Left lung (tissue), 10 donors: Measurements from ENCODE around the gene NKD2. TPM values are rescaled to one million over a fixed set of nuclear protein-coding genes. Genes with fewer than 3 reads are reported as not detected.

Experiments
- ATAC-seq: fragments of 200-7000 bp; cut with Tn5 transposase; one replicate; pipeline ENCODE4 v1.9.1; 2020; ENCODE audit warnings: moderate library complexity
- DNase-seq, 4 donors: peaks; one replicate each; pipeline ENCODE4 v3.0.0-alpha.2; 2013 to 2020
- H3K27ac ChIP-seq, 2 donors: fragments of 200-600 bp; sonication (generic) in 1 of 2; one replicate each; pipeline versions ENCODE4 v1.5.0 to v1.8.0; 2020 to 2021
- H3K27me3 ChIP-seq, 2 donors: fragments of 200-600 bp; sonication (generic) in 1 of 2; one replicate each; pipeline versions ENCODE4 v1.5.0 to v1.8.0; 2020 to 2021
- H3K36me3 ChIP-seq, 2 donors: fragments of 200-600 bp; sonication (generic) in 1 of 2; one replicate each; pipeline versions ENCODE4 v1.5.0 to v1.8.0; 2020 to 2021
- H3K4me1 ChIP-seq, 2 donors: fragments of 200-600 bp; one replicate each; pipeline ENCODE4 v1.8.0; 2021
- H3K4me3 ChIP-seq, 2 donors: fragments of 200-600 bp; sonication (generic) in 1 of 2; one replicate each; pipeline versions ENCODE4 v1.5.0 to v1.8.0; 2020 to 2021; ENCODE audit warnings: mild to moderate bottlenecking in 1 of 2
- H3K9me3 ChIP-seq, 2 donors: fragments of 200-600 bp; sonication (generic) in 1 of 2; one replicate each; pipeline versions ENCODE4 v1.5.0 to v1.8.0; 2020 to 2021
- intact Hi-C, 2 donors: fragments of 100-400 bp; cut with DNase I; formaldehyde crosslinking; loops; one replicate each; pipeline versions ENCODE4 v1.11.2 to v1.14.2; 2022
- polyA plus RNA-seq, 6 donors: library from polyadenylated mRNA; unstranded; fragments of 120-200 nt; gene quantifications; one replicate each; pipeline ENCODE4 v1.2.1, GENCODE V29; 2013; ENCODE audit not compliant: insufficient read length in 6 of 6
- total RNA-seq, 2 donors: library from RNA; stranded (reverse); fragmentation: NEBNext Ultra II Directional; extraction: Animal tissue kit (Norgen Biotek cat#: 25700); gene quantifications; one replicate each; pipeline ENCODE4 v1.2.1, GENCODE V29; 2021
- TF ChIP-seq, protein P1 (sequence below), 2 donors: fragments of 200-600 bp; sonication (generic) in 1 of 2; IDR thresholded peaks; one replicate each; pipeline versions ENCODE4 v1.5.0 to v1.8.0; 2021; ENCODE audit warnings: antibody characterized with exemption in 2 of 2
- donor health status: DM: no; HTN: yes; CAD: no.
- donor health status: DM: no; HTN: no; CAD: no.

Gene NKD2
- total and polyA plus RNA-seq, 8 donors, result 6.3 to 61.5 (median 10.3) TPM

DNA sequence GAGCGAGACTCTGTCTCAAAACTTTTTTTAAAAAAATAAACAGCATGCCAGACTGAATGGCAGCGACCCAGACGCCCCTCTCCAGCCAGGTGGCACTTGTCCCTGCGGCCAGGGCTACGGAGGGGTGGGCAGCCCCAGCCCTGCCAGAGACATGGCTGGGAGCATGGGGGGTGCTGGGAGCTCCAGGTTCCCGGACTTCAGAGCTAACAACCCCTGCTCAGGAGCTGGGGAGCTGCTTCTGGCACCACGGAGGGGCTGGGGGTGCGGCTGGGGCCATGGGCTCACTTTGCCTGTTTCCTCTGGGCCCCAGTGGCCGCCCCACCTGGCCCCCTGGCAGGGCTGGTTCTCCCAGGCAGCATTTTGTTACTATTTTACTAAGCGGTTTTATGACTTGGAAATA, 53.3 kb downstream of the NKD2 start:
- intact Hi-C loops, result no loop called here
- ATAC-seq (no peak), DNase-seq (peak in 1 of 4 donors; percentile 57)
- H3K4me1 ChIP-seq, result no peaks in the 10 kb centered on the region
- H3K4me3 ChIP-seq, result no peak overlapping the region
- no peak overlapping the region for H3K27ac ChIP-seq
- TF ChIP-seq, protein P1, sequence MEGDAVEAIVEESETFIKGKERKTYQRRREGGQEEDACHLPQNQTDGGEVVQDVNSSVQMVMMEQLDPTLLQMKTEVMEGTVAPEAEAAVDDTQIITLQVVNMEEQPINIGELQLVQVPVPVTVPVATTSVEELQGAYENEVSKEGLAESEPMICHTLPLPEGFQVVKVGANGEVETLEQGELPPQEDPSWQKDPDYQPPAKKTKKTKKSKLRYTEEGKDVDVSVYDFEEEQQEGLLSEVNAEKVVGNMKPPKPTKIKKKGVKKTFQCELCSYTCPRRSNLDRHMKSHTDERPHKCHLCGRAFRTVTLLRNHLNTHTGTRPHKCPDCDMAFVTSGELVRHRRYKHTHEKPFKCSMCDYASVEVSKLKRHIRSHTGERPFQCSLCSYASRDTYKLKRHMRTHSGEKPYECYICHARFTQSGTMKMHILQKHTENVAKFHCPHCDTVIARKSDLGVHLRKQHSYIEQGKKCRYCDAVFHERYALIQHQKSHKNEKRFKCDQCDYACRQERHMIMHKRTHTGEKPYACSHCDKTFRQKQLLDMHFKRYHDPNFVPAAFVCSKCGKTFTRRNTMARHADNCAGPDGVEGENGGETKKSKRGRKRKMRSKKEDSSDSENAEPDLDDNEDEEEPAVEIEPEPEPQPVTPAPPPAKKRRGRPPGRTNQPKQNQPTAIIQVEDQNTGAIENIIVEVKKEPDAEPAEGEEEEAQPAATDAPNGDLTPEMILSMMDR (IDR thresholded peaks at IDR 0.05), result no peak
- H3K36me3 ChIP-seq, result peaks cover 0 to 87% of the 10 kb centered on the region in 2 donors
- no peaks in the 10 kb centered on the region for H3K9me3 ChIP-seq
- no peaks in the 10 kb centered on the region for H3K27me3 ChIP-seq

DNA sequence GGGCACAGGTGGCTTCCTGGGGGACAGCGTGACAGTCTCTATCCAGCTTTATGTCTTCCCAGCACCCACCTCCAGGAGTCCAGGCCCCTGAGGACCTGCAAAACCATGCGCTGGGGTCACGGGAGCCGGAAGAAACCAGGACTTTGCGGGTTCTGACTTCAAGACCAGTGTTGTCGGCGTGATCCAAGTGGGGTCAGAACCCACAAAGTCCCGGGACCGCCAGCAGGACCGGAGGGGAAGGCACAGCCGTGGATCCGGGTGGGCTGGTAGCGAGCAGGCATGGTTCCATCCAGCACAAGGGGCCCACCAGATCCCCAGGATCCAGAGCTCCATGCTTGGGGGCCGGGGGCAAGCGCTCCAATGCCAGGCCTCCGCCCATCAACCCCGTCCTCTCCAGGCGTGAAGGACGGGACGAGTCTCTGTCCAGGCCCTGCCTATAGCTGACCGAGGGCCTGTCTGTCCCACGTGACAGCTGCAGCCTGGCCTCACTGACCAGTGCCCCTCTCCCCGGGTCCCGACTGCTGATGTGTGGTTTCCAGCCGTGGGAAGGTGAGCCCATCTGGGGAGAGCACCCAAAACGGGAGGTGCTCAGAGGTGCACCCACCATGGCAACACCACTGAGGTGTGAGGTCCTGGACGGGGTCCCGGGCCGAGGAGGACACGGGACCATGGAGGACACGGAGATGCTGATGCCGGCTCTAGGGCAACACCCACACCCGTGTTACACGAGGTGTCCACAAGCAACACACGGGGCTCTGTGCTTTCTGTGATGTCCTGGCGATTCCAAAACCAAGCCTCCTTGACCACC, 54.4 kb downstream of the NKD2 start:
- peak in 1 of 4 donors; percentile 70 for DNase-seq
- H3K36me3 ChIP-seq, result peaks cover 0 to 87% of the 10 kb centered on the region in 2 donors

DNA sequence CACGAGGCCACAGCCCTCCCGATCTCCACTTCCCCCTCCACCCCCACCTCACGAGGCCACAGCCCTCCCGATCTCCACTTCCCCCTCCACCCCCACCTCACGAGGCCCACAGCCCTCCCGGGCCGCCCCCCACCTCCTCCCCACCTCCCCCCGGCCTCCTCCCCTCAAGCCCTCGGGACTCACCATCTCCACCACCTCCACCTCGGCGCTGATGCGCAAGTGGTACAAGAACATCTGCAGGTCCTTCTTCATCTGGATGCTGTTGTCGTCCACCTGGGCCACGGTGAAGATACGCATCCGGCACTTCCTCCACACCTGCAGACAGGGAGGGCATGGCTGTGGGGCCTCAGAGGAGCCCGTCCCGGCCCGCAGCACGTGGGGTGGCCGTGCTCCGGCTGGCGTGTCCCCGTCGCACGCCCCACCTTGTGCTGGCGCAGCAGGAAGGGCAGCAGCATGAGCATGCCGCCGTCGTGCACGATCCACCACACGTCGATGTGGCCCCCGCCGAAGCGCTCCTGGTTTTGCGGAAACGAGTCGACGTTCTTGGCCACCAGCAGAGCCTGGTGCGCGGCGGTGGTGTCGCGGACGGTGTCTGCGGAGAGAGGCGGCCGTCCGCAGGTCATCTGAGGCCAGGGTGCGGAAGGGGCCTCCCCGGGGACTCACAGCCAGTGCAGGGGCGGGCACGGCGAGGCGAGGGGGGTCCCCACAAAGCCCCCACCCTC, 55.2 kb downstream of the NKD2 start:
- Histone ChIP-seq H3K4me3 (no peak overlapping the region), H3K27ac (no peak overlapping the region), H3K27me3 (no peaks in the 10 kb centered on the region), H3K4me1 (no peaks in the 10 kb centered on the region), H3K36me3 (peaks cover 0 to 86% of the 10 kb centered on the region in 2 donors), H3K9me3 (no peaks in the 10 kb centered on the region)
- ATAC-seq, result no peak
- TF ChIP-seq, protein P1 (IDR thresholded peaks at IDR 0.05), result no peak
- peak in 1 of 4 donors; percentile 78 for DNase-seq
- intact Hi-C loops, result no loop called here

More for the DNA sequence above, 54.4 kb downstream of the NKD2 start:
- Histone ChIP-seq H3K9me3 (no peaks in the 10 kb centered on the region), H3K4me1 (no peaks in the 10 kb centered on the region), H3K4me3 (no peak overlapping the region), H3K27ac (no peak overlapping the region), H3K27me3 (no peaks in the 10 kb centered on the region)
- intact Hi-C loops, result no loop called here
- TF ChIP-seq, protein P1 (IDR thresholded peaks at IDR 0.05), result no peak
- no peak for ATAC-seq

DNA sequence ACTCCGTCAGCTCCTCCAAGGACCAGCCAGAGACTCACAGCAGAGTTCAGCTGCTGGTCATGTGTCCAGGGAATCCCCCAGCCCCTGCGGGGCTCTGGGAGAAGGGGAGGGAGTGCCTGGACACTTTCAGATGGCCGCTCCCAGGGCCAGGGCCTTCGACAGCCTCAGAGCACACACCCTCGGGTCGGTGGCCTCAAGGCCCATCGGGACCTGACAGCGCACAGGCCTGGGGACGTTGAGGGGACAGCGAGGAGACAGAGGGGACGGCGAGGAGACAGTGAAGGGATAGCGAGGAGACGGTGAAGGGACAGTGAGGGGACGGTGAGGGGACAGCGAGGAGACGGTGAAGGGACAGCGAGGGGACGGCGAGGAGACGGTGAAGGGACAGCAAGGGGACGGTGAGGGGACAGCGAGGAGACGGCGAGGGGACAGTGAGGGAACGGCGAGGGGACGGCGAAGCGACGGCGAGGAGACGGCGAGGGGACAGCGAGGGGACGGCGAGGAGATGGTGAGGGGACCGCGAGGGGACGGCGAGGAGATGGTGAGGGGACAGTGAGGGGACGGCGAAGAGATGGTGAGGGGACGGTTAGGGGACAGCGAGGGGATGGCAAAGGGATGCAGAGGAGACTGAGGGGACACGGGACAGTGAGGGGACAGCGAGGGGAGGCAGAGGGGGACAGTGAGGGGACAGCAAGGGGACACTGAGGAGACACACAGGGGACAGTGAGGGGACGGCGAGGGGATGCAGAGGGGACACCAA, 56.0 kb downstream of the NKD2 start:
- H3K27ac ChIP-seq, result no peak overlapping the region
- H3K4me3 ChIP-seq, result no peak overlapping the region
- TF ChIP-seq, protein P1 (IDR thresholded peaks at IDR 0.05), result no peak
- DNase-seq (peak in 1 of 4 donors; percentile 69), ATAC-seq (no peak)
- no peaks in the 10 kb centered on the region for H3K4me1 ChIP-seq
- H3K36me3 ChIP-seq, result peaks cover 0 to 86% of the 10 kb centered on the region in 2 donors
- intact Hi-C loops, result no loop called here
- H3K9me3 ChIP-seq, result no peaks in the 10 kb centered on the region
- H3K27me3 ChIP-seq, result no peaks in the 10 kb centered on the region
